Peyer's patch (tissue), 4 donors: Measurements from ENCODE around the gene MRPL34.

ENCODE experiments used
- CTCF ChIP-seq, 6 experiments: fragments of 450-650 bp in 4 of 6; fragments of 200-600 bp in 2 of 6; sonication (generic) in 1 of 6; IDR thresholded peaks; one replicate each; pipeline ENCODE4 v1.5.1; 2017 to 2019; ENCODE audit warnings: antibody characterized with exemption in 6 of 6, mild to moderate bottlenecking in 3 of 6, moderate library complexity in 1 of 6
- POLR2A ChIP-seq, 2 donors: fragments of 450-650 bp; IDR thresholded peaks; one replicate each; pipeline ENCODE4 v1.5.1; 2017; ENCODE audit warnings: antibody characterized with exemption in 2 of 2, mild to moderate bottlenecking in 2 of 2, moderate library complexity in 2 of 2

GRCh38 chr19:17321655-17322489 is 16.2 kb downstream of the MRPL34 start:
- no peak for TF ChIP-seq POLR2A (IDR thresholded peaks at IDR 0.05)
- TF ChIP-seq CTCF (IDR thresholded peaks at IDR 0.05): no peak
